ENCODE data around the gene TYW3.
"Not testable (repeated sequence)": the region's sequence is repeated elsewhere in the genome, so short reads cannot be mapped to it uniquely, and the experiment has no call there.

Gene TYW3

DNA sequence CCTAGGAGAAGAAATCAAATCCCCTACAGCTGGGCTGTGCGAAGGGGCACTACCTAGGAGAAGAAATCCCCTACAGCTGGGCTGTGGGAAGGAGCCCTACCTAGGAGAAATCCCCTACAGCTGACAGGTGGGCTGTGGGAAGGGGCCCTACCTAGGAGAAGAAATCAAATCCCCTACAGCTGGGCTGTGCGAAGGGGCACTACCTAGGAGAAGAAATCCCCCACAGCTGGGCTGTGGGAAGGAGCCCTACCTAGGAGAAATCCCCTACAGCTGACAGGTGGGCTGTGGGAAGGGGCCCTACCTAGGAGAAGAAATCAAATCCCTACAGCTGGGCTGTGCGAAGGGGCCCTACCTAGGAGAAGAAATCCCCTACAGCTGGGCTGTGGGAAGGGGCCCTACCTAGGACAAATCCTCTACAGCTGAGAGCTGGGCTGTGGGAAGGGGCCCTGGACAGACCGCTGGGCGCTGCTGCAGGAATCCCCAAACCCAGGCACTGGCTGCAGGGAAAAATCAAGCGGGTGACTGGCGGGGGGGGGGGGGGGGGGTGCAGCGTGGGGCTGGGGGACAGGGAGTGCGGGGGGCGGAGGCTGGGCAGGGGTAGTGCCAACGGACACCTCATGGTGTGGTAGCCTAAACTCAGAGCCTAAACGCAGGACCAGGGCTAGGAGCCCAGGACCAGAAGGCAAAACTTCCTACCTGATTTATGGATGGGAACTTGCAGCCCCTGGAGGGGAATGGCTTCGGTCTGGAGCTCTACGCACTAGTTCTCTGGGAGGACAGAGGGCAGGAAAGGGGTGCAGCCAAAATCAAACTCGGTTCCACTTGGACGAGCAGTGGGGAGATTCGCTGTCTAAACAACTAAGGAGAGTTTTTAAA is 643 bp upstream of the TYW3 start:
- not testable (repeated sequence) for DNase-seq

- no peak for DNase-seq
Observed at GRCh38 chr1:74733604-74734484, 892 bp downstream of the TYW3 start.

DNA sequence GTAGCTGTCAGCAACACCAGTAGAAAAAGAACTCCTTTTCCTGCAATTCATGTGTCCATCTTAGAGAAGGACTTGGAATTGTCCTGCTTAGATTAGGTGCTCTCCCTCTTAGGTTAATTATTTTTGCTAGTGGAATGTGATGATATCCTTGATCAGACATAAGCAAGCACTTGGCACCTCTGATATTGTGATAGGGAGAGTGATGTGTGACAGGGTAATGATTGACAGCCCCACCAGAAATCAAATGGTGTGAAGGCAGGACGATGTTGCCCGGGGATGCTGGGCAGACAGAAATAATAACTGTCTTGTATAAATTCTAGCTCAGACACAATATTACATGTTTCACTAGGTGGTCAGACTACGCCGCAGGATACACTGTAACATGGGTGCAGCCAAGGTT is 4.4 kb downstream of the TYW3 start:
- DNase-seq, result no peak

DNA sequence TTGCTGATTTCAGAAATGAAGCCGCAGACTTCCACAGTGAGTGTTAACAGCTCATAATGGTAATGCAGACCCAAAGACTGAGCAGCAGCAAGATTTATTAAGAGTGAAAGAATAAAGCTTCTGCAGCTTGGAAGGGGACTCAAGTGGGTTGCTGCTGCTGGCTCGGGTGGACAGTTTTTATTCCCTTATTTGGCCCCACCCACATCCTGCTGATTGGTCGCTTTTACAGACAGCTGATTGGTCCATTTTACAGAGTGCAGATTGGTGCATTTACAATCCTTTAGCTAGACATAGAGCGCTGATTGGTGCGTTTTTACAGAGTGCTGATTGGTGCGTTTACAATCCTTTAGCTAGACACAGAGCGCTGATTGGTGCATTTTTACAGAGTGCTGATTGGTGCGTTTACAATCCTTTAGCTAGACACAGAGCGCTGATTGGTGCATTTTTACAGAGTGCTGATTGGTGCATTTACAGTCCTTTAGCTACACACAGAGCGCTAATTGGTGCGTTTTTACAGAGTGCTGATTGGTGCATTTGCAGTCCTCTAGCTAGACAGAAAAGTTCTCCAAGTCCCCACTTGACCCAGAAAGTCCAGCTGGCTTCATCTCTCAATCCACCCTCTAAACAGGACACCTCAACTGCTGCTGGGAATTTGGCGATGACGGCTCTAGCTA is 7.5 kb downstream of the TYW3 start:
- not testable (repeated sequence) for DNase-seq

GRCh38 chr1:74745247-74745646 is 12.3 kb downstream of the TYW3 start:
- not testable (repeated sequence) for DNase-seq

DNA sequence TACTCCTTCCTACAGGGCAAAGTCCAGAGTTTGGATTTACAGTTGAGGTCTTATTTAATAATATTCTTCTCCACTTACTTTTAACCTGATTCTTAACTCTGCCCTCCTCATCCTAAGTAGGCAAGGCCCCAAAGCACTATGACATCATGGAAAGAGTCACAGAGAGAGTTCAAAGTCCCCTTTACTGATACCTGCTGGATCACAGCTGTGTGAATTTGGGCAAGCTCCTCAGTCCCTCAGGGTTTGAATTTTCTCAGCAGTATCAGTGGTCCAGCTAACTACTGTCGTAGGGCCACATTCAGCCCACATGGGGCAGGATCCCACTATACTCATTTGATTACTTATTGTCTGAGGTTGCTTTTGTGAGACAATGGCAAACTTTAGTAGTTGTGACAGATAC is 16.0 kb downstream of the TYW3 start:
- no peak for DNase-seq

DNA sequence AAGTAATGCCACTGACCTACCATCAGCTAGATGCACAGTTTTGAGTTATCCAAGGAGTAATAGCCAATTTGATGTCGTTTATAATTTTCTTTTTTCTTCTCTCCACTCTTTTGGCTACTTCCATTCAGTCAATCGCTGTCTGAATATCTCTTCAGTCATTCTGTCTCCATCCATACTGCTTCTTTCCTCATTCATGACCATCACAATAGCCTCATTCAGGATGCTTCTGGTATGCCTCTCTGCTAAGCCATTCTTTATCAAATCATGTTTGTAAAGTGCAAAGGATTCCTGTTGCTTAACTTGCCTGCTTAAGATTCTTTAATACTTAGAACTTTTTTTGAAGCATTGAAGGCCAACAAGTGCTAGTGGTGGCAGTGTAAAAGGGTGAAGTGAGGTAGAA is 20.2 kb downstream of the TYW3 start:
- no peak for DNase-seq

DNA sequence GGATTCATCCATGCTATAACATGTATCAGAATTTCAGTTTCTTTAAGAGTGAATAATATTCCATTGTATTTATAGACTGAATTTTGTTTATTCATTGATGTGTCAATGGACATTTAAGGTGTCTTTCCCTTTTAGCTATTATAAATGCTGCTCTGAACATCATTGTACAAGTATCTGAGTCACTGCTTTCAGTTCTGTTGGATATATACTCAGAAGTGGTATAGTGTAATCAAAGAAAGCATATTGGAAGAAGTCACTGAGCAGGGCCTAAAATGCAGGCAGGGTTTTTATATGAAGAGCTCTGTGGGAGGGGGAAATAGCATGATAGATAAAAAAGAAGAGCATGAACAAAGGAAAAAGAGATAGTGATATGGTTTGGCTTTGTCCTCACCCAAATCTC is 22.5 kb downstream of the TYW3 start:
- no peak for DNase-seq

DNA sequence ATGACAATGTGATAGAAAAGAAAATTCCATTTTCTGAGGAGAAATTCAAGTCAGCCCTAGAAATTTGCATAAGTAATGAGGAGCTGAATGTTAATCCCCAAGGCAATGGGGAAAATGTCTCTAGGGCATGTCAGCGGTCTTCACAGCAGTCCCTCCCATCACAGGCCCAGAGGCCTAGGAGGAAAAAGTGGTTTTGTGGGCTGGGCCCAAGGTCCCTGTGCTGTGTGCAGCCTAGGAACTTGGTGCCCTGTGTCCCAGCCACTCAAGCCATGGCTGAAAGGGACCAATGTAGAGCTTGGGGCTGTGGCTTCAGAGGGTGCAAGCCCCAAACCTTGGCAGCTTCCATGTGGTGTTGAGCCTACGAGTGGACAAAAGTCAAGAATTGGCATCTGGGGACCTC is 23.7 kb downstream of the TYW3 start:
- not testable (repeated sequence) for DNase-seq

DNA sequence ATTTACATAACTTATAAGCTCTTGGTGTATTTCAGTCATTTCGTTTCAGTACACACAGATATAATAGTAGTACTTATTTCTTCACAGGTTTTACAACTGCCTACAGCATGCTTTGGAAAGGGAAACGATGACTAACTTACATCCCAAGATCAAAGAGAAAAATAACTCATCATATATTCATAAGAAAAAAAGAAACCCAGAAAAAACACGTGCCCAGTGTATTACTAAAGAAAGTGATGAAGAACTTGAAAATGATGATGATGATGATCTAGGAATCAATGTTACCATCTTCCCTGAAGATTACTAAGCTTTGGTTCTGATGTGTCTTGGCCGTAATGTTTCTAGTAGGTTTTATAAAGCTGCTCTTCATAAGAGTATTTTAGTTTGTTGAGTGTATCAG is 30.9 kb downstream of the TYW3 start:
- no peak for DNase-seq

GRCh38 chr1:74766579-74766978 is 33.6 kb downstream of the TYW3 start:
- DNase-seq, result no peak

- no peak for DNase-seq
Observed at GRCh38 chr1:74767490-74767889, 34.5 kb downstream of the TYW3 start.

DNA sequence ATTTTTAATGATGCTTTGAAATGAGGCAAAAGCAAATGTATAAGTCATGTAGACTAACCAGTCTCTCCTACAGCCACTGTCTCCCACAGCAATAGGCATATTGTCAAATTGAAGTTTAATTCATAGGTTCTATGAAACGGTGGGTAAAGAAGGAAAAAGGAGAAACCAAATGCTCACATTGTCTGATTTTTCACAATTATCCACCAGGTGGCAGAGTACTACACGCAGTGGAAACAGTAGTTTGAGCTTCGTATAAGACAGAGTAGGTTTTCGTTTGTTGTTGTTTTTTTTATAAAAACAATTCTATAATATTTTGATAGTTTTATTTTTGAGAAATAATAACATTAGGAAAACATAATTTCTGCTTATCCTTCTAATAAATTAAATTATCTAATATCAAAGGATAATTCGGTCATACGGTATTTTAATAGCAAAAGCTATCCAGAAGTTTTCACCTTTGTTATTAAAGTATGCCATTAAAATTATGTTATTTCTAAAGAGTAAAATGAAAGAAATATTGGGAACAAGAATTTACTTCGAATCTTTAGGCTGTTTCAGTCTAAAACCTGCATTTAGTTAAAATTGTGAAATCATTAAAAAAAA is 39.1 kb downstream of the TYW3 start:
- DNase-seq, result no peak

- DNase-seq, result no peak
Observed at GRCh38 chr1:74772945-74773344, 40.0 kb downstream of the TYW3 start.

- DNase-seq, result no peak
Observed at GRCh38 chr1:74773582-74773981, 40.6 kb downstream of the TYW3 start.

DNA sequence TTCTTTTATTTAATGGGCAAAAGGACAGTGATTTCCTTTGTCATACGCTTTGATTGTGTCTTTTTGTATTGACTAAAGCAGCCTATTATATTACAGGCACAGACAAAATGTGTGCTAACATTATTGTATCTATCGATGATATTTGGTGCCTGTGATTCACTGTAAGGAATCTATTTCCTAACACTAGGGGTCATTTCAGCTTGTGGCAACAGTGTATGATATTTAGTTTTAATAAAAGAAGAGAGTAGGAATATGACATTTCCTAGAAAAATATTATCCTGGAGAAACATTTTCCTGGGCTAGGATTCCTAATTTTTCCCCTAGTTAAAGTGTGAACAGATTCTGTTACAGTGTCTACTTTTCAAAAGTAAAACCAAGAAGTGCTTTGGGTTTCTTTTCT is 42.8 kb downstream of the TYW3 start:
- no peak for DNase-seq

DNA sequence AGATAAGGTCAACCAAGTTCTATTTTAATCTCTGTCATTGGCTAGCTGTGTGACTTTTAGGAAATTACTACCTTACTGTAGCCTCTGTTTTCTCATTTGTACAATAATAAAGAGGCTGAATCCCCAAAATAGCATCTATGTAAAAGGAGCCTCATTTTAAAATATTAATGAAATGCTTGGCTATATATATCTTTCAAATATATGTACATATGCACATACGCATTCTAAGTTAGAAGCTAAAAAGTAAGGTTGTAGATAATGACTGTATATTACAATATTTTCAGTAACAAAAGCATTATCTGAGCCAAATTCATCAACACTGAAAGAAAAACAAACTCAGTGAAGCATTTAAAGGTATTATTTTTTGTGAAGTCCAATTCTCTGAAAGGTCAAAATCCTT is 44.6 kb downstream of the TYW3 start:
- DNase-seq, result no peak

DNA sequence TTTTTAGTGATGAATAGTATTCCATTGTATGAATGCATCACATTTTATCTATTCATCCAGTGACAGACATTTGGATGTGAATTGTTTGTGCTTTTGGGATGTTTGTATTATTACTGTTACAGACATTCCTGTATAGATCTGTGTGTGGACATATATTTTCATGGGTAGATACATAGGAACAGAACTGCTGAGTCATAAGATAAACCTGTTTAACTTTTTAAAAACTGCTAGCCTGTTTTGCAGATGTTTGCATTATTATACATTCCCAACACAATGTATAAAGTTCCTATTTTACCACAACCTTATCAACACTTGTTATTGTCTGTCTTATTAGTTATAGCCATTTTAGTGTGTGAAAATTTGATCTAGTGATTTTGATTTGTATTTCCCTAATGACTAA is 46.8 kb downstream of the TYW3 start:
- no peak for DNase-seq

DNA sequence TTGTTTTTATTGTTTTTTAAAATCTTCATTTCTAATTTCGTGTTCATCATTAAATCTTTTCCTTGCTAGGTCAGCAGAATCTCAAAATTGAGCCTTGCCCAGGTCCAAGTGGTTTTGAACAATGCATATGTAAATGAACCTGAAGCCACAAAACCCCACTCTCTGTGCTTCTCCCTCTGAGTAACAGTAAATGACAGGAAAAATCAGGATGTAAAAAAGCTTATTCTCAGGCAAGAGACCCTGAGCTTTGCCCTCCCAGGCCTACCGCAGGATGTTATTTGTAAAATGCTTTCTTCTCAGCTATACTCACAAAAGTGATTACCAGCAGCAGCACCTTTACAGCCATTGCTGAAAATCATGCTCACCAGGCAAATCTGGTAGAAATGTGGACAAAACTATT is 47.6 kb downstream of the TYW3 start:
- DNase-seq, result no peak

DNA sequence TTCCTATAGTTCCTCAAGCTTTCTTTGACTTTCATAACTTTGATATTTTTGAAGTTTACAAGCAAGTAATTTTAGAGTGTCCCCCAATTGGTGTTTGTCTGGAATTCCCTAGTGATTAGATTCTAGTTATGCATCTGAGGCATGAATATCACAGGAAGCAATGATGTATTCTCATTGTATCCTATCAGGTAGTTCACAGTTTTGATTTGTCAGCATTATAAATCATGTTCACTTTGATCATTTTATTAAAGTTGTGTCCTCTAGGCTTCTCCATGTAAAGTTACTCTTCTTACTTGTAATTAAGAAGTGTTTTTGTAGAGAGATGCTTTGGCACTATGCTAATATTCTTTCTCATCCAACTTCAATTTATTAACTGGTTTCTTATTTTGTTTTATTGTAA is 53.0 kb downstream of the TYW3 start:
- no peak for DNase-seq

DNA sequence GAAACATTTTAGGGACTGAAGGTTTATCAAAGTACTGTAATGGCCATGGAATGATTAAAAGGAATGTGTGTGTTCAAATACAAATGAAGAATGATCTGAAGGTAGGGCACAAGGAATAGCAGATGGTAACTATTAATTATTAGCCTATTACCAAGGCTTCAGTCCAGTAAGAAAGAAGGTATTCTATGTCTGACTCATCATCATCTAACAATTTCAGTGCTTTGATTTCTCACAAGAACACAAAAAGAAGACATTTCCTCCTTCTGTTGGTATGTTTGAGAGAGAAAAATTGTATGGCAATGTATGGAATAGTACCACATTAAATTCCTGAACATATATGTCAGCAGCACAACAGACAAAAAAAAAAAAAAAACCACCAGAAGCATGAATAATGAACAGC is 57.5 kb downstream of the TYW3 start:
- DNase-seq, result no peak

GRCh38 chr1:74791491-74791890 is 58.5 kb downstream of the TYW3 start:
- no peak for DNase-seq

GRCh38 chr1:74799119-74799657 is 66.2 kb downstream of the TYW3 start:
- DNase-seq, result no peak
